ENCODE measurements around the gene CCDC18.
"Not testable (repeated sequence)": the region's sequence is repeated elsewhere in the genome, so short reads cannot be mapped to it uniquely, and the experiment has no call there.

- not testable (repeated sequence) for TF ChIP-seq CTCF, POLR2A (IDR thresholded peaks at IDR 0.05)
These were observed 94.7 kb downstream of the CCDC18 start for GRCh38 chr1:93275262-93275633.
